NB4 (cell line): ENCODE results near the gene TMEM238L.

ENCODE experiments used
- DNase-seq: peaks from one replicate; pipeline ENCODE4 v3.0.0; 2010; ENCODE audit warnings: low read depth
- H3K4me3 ChIP-seq: one replicate; pipeline ENCODE4 v1.5.1; 2011; ENCODE audit warnings: mild to moderate bottlenecking, low read depth, low read length, moderate library complexity
- MYC ChIP-seq: IDR thresholded peaks from 2 replicates; pipeline ENCODE4 v1.6.1; 2011; ENCODE audit warnings: low read depth, low read length
- TF ChIP-seq, protein P1 (sequence below): IDR thresholded peaks from one replicate; pipeline ENCODE4 v1.5.1; 2012; ENCODE audit warnings: low read depth, low read length

TMEM238L gene

GRCh38 chr17:10748531-10749181 lies 55.2 kb downstream of the TMEM238L start:
- no peak for DNase-seq
- H3K4me3 ChIP-seq: no peak overlapping the region
- TF ChIP-seq, protein P1, sequence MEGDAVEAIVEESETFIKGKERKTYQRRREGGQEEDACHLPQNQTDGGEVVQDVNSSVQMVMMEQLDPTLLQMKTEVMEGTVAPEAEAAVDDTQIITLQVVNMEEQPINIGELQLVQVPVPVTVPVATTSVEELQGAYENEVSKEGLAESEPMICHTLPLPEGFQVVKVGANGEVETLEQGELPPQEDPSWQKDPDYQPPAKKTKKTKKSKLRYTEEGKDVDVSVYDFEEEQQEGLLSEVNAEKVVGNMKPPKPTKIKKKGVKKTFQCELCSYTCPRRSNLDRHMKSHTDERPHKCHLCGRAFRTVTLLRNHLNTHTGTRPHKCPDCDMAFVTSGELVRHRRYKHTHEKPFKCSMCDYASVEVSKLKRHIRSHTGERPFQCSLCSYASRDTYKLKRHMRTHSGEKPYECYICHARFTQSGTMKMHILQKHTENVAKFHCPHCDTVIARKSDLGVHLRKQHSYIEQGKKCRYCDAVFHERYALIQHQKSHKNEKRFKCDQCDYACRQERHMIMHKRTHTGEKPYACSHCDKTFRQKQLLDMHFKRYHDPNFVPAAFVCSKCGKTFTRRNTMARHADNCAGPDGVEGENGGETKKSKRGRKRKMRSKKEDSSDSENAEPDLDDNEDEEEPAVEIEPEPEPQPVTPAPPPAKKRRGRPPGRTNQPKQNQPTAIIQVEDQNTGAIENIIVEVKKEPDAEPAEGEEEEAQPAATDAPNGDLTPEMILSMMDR: no peak
- no peak for TF ChIP-seq MYC

- H3K4me3 ChIP-seq: no peak overlapping the region
- no peak for TF ChIP-seq MYC
- DNase-seq: no peak
Measured at GRCh38 chr17:10745231-10745630, 58.7 kb downstream of the TMEM238L start.
